SHP77 (cell line): ENCODE data around the gene PCBP4.
"Not testable (repeated sequence)": the region's sequence is repeated elsewhere in the genome, so short reads cannot be mapped to it uniquely, and the experiment has no call there.

Experiments used
- DNase-seq, 2 experiments: peaks; one replicate each; lab custom pipeline; 2025; lab: John Stamatoyannopoulos, UW

Gene PCBP4

GRCh38 chr3:51938780-51939425 is 28.4 kb downstream of the PCBP4 start:
- DNase-seq = no peak

GRCh38 chr3:51937611-51938450 is 29.4 kb downstream of the PCBP4 start:
- DNase-seq = no peak

- no peak for DNase-seq
Measured at GRCh38 chr3:51937014-51937413, 30.2 kb downstream of the PCBP4 start.

- DNase-seq = no peak
Measured at GRCh38 chr3:51935886-51936755, 31.1 kb downstream of the PCBP4 start.

- no peak for DNase-seq
Measured at GRCh38 chr3:51934991-51935885, 32.0 kb downstream of the PCBP4 start.

GRCh38 chr3:51934139-51934850 is 33.0 kb downstream of the PCBP4 start:
- DNase-seq = no peak

GRCh38 chr3:51933471-51934138 is 33.6 kb downstream of the PCBP4 start:
- DNase-seq = no peak

- DNase-seq = no peak
Measured at GRCh38 chr3:51932471-51933370, 34.5 kb downstream of the PCBP4 start.

GRCh38 chr3:51931756-51932155 is 35.5 kb downstream of the PCBP4 start:
- no peak for DNase-seq

GRCh38 chr3:51930439-51930838 is 36.8 kb downstream of the PCBP4 start:
- no peak for DNase-seq

- no peak for DNase-seq
Measured at GRCh38 chr3:51929420-51930003, 37.7 kb downstream of the PCBP4 start.

GRCh38 chr3:51928981-51929380 is 38.3 kb downstream of the PCBP4 start:
- DNase-seq = not testable (repeated sequence)

GRCh38 chr3:51928438-51928837 is 38.8 kb downstream of the PCBP4 start:
- DNase-seq = no peak

GRCh38 chr3:51927061-51927977 is 39.9 kb downstream of the PCBP4 start:
- DNase-seq = no peak

GRCh38 chr3:51921081-51921578 is 46.1 kb downstream of the PCBP4 start:
- DNase-seq = no peak

GRCh38 chr3:51916418-51916817 is 50.8 kb downstream of the PCBP4 start:
- no peak for DNase-seq

- no peak for DNase-seq
Measured at GRCh38 chr3:51908026-51908425, 59.2 kb downstream of the PCBP4 start.
